Sigmoid colon (tissue), 7 donors: ENCODE data around the gene TXNDC15. TPM values are rescaled to one million over a fixed set of nuclear protein-coding genes. Genes with fewer than 3 reads are reported as not detected.

ENCODE experiments used
- DNase-seq: peaks from one replicate; pipeline ENCODE4 v3.0.0-alpha.2; 2019
- H3K27ac ChIP-seq, 4 donors: fragments of 200-600 bp; sonication (generic); one replicate each; pipeline ENCODE4 v1.5.1; 2016 to 2019; ENCODE audit warnings: mild to moderate bottlenecking in 1 of 4
- H3K27me3 ChIP-seq, 3 donors: fragments of 200-600 bp; sonication (generic); one replicate each; pipeline ENCODE4 v1.5.1; 2019; ENCODE audit warnings: mild to moderate bottlenecking in 1 of 3
- H3K36me3 ChIP-seq, 4 donors: fragments of 200-600 bp; sonication (generic); one replicate each; pipeline ENCODE4 v1.5.1; 2016 to 2019
- H3K4me1 ChIP-seq, 4 donors: fragments of 200-600 bp; sonication (generic); one replicate each; pipeline ENCODE4 v1.5.1; 2017 to 2019
- H3K4me3 ChIP-seq, 4 donors: fragments of 200-600 bp; sonication (generic); one replicate each; pipeline ENCODE4 v1.5.1; 2017 to 2019; ENCODE audit warnings: mild to moderate bottlenecking in 2 of 4, moderate library complexity in 1 of 4
- H3K9me3 ChIP-seq, 4 donors: fragments of 200-600 bp in 3 of 4; sonication (generic) in 3 of 4; one replicate each; pipeline versions ENCODE4 v1.5.1 to v1.6.1; 2013 to 2019
- EP300 ChIP-seq, 4 donors: sonication (generic); formaldehyde crosslinking; IDR thresholded peaks; one replicate each; pipeline ENCODE4 v1.6.1; 2017; ENCODE audit warnings: antibody characterized with exemption in 4 of 4
- POLR2A ChIP-seq, 2 donors: fragments of 450-650 bp; IDR thresholded peaks; one replicate each; pipeline ENCODE4 v1.6.1; 2016; ENCODE audit warnings: antibody characterized with exemption in 2 of 2, mild to moderate bottlenecking in 2 of 2, moderate library complexity in 2 of 2
- POLR2AphosphoS5 ChIP-seq, 4 donors: sonication (generic); formaldehyde crosslinking; IDR thresholded peaks; one replicate each; pipeline ENCODE4 v1.6.1; 2017; ENCODE audit warnings: antibody characterized with exemption in 4 of 4
- WGBS, 2 donors: extraction: QIAGEN DNeasy Blood & Tissue Kit; methylation state at CpG; one replicate each; pipeline ENCODE4 v1.1.7; 2013; 5-methylcytosine and 5-hydroxymethylcytosine counted together
- intact Hi-C: fragments of 100-400 bp; cut with DNase I; formaldehyde crosslinking; loops from one replicate; pipeline ENCODE4 v1.15.1; 2023
- polyA plus RNA-seq, 3 donors: library from polyadenylated mRNA; stranded (reverse); fragments of 200-250 nt; gene quantifications; one replicate each; pipeline ENCODE4 v1.2.3, GENCODE V29; 2013
- total RNA-seq, 4 donors: library from RNA; depleted of rRNA; stranded (reverse); fragments of >200 nt; gene quantifications; one replicate each; pipeline ENCODE4 v1.1.0, GENCODE V29; 2016
- TF ChIP-seq, protein P1 (sequence below), 4 experiments: fragments of 450-650 bp in 3 of 4; fragments of 200-600 bp in 1 of 4; IDR thresholded peaks; one replicate each; pipeline ENCODE4 v1.5.1; 2016 to 2019; ENCODE audit warnings: antibody characterized with exemption in 4 of 4, mild to moderate bottlenecking in 3 of 4, moderate library complexity in 2 of 4
- donor health status: healthy with polysubstance abuse.
- donor health status: Bipolar disorder and iron deficiency.
- donor health status: healthy.

Gene TXNDC15
- total and polyA plus RNA-seq, 7 donors, result 13.6 to 123 (median 69.0) TPM

DNA sequence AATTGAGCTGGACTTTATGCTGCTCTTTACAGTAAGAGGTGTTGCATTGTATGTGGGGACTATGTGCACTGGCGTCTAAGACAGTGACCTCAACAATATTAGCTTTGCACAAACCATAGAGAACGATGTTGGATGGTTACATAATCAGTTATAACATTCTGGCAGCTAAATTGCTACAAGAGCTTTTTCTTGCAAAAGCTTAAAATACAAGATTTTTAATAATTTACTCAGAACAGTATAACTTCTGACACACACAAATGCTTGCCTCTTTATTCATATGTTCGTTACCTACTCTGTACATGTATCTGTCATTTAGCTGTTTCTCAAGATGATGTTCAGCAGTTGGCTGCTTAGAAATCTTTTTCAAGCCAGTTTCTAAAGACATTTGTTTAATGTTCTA is 16.8 kb upstream of the TXNDC15 start:
- no peak for DNase-seq
- no peaks in the 10 kb centered on the region for H3K9me3 ChIP-seq
- no peaks in the 10 kb centered on the region for H3K27me3 ChIP-seq
- no peak overlapping the region for H3K4me3 ChIP-seq
- no peak overlapping the region for H3K27ac ChIP-seq
- peaks cover 8 to 77% (median 22%) of the 10 kb centered on the region in 4 donors for H3K36me3 ChIP-seq
- intact Hi-C loops, result no loop called here
- TF ChIP-seq, protein P1, sequence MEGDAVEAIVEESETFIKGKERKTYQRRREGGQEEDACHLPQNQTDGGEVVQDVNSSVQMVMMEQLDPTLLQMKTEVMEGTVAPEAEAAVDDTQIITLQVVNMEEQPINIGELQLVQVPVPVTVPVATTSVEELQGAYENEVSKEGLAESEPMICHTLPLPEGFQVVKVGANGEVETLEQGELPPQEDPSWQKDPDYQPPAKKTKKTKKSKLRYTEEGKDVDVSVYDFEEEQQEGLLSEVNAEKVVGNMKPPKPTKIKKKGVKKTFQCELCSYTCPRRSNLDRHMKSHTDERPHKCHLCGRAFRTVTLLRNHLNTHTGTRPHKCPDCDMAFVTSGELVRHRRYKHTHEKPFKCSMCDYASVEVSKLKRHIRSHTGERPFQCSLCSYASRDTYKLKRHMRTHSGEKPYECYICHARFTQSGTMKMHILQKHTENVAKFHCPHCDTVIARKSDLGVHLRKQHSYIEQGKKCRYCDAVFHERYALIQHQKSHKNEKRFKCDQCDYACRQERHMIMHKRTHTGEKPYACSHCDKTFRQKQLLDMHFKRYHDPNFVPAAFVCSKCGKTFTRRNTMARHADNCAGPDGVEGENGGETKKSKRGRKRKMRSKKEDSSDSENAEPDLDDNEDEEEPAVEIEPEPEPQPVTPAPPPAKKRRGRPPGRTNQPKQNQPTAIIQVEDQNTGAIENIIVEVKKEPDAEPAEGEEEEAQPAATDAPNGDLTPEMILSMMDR (IDR thresholded peaks at IDR 0.05), result no peak
- no peak for TF ChIP-seq POLR2AphosphoS5 (IDR thresholded peaks at IDR 0.05)
- no peak for TF ChIP-seq POLR2A (IDR thresholded peaks at IDR 0.05)
- no peak for TF ChIP-seq EP300 (IDR thresholded peaks at IDR 0.05)
- 21 to 58% methylated on average over 3 of the region's 3 CpGs for WGBS, 2 donors
- H3K4me1 ChIP-seq, result peaks cover 0 to 26% (median 6%) of the 10 kb centered on the region in 4 donors

DNA sequence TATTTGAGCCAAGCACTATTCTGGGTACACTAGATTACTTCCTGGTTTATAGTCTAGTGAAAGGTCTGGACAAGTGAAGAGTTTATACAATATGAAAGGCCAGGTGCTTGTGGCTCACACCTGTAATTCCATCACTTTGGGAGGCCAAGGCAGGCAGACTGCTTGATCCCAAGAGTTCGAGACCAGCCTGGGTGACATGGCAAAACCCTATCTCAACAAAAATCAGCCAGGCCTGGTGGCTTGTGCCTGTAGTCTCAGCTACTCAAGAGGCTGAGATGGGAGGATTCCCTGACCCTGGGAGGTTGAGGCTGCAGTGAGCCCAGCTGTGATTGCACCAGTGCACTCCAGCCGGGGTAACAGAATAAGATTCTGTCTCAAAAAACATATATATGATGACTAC is 9.5 kb upstream of the TXNDC15 start:
- no peaks in the 10 kb centered on the region for H3K27me3 ChIP-seq
- intact Hi-C loops, result no loop called here
- 85 to 91% methylated on average over 2 of the region's 2 CpGs for WGBS, 2 donors
- H3K36me3 ChIP-seq, result peaks cover 0 to 18% (median 5%) of the 10 kb centered on the region in 4 donors
- no peak overlapping the region for H3K4me3 ChIP-seq
- TF ChIP-seq POLR2AphosphoS5 (IDR thresholded peaks at IDR 0.05) (no peak), POLR2A (IDR thresholded peaks at IDR 0.05) (no peak)
- H3K9me3 ChIP-seq, result no peaks in the 10 kb centered on the region
- H3K4me1 ChIP-seq, result peaks cover 0 to 5% (median 0%) of the 10 kb centered on the region in 4 donors
- no peak overlapping the region for H3K27ac ChIP-seq
- no peak for DNase-seq

DNA sequence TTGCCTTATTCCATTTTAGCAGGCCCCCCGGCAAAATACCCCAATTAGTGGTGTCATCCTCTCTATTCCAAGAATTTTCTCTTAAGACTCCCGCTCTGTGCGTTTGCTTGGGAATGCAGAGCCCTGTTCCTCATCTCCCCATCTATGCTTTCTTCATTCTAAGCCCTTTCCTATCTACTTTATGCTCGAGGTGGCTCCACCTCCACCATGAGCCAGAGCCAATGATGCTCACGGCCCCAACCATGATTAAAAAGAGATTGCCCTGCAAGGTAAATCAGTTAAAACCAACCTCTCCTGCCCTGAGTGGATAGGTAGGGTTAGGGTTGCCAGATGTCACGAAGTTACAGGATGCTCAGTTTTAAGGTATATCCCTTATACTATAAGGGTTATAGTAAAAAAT is 677 bp upstream of the TXNDC15 start:
- H3K4me3 ChIP-seq, result peak overlapping the region in 3 of 4 donors; percentile 57 to 88 (median 77)
- H3K36me3 ChIP-seq, result no peaks in the 10 kb centered on the region
- DNase-seq, result no peak
- intact Hi-C loops, result no loop called here
- no peaks in the 10 kb centered on the region for H3K27me3 ChIP-seq
- H3K27ac ChIP-seq, result peak overlapping the region; percentile 95 to 99 (median 96)
- peaks cover 0 to 23% (median 16%) of the 10 kb centered on the region in 4 donors for H3K4me1 ChIP-seq
- TF ChIP-seq EP300 (IDR thresholded peaks at IDR 0.05) (no peak), POLR2AphosphoS5 (IDR thresholded peaks at IDR 0.05) (no peak), POLR2A (IDR thresholded peaks at IDR 0.05) (no peak)
- TF ChIP-seq, protein P1 (IDR thresholded peaks at IDR 0.05), result no peak
- 80 to 82% methylated on average over 6 of the region's 6 CpGs for WGBS, 2 donors
- H3K9me3 ChIP-seq, result no peaks in the 10 kb centered on the region

DNA sequence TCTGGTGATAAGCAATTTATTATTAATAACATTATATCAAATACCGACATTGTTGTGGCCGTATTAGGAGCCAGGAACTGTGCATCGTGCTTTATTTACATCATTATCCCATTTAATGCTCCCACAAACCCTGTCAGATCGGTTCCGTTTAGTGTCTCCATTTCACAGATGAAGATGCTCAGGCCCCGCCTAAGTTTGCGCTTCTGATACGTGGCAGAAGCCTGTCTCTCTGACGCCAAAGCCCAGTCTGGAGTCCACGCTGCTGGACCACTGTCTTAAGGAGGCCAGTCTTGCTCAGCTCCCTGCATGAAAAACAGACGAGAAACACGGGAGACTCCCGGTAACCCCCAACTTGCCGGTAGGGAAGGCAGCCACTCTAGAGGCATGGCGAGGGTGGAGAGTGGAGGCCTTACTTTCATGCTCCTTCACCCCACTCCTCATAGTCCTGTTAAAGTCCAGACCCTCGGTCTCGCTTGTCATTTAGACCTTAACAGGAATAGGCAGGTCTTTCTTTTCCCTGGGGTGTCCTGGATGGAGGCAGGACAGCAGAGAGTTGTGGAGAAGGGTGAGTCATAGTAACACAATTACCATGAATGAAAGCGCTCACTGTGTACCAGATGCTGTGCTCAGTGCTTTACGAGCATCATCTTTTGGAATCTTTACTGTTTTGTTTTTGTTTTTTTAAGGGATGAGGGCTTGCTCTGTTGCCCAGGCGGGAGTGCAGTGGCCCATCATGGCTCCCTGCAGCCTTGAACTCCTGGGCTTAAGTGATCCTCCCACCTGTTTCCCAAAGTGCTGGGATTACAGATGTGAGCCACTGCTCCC is 872 bp downstream of the TXNDC15 start:
- Histone ChIP-seq H3K4me1 (peaks cover 0 to 23% (median 16%) of the 10 kb centered on the region in 4 donors), H3K4me3 (peak overlapping the region; percentile 57 to 88 (median 74)), H3K9me3 (no peaks in the 10 kb centered on the region), H3K27me3 (no peaks in the 10 kb centered on the region), H3K27ac (peak overlapping the region; percentile 95 to 99 (median 96)), H3K36me3 (no peaks in the 10 kb centered on the region)
- TF ChIP-seq EP300 (IDR thresholded peaks at IDR 0.05) (no peak), POLR2AphosphoS5 (IDR thresholded peaks at IDR 0.05) (peak in 3 of 4 donors; percentile 49 to 54 (median 52))
- intact Hi-C loops, result loop anchor here (1.0 kb wide), 2 partner anchors 29 to 30 kb away; partner anchors contain the start of gene PCBD2
- 17 to 18% methylated on average over 20 of the region's 20 CpGs for WGBS, 2 donors
- peak; percentile 91 for DNase-seq

DNA sequence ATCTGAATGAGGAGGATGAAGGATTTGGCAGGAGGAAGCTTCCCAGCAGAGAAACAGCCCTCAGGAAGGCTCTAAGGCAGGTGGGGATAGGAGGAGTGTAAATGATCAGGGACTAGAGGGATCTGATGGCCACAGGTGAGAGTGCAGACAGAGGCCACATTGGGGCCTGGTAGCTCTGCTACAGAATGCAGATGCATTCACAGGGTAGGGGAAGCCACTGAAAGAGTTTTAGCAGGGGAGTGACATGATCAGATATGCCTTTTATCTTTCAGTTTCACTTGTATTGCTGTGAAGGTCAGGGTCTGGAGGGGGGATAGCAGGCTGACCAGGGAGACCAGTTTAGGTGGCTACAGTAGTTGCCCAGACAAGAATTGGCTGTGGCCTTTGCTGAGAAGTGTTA is 3.0 kb downstream of the TXNDC15 start:
- Histone ChIP-seq H3K4me3 (no peak overlapping the region), H3K27ac (peak overlapping the region in 2 of 4 donors; percentile 3 to 6), H3K4me1 (peaks cover 0 to 23% (median 16%) of the 10 kb centered on the region in 4 donors), H3K36me3 (no peaks in the 10 kb centered on the region), H3K27me3 (no peaks in the 10 kb centered on the region), H3K9me3 (no peaks in the 10 kb centered on the region)
- TF ChIP-seq POLR2A (IDR thresholded peaks at IDR 0.05) (no peak), EP300 (IDR thresholded peaks at IDR 0.05) (no peak), POLR2AphosphoS5 (IDR thresholded peaks at IDR 0.05) (no peak)
- TF ChIP-seq, protein P1 (IDR thresholded peaks at IDR 0.05), result no peak
- intact Hi-C loops, result no loop called here
- no peak for DNase-seq
